Breast epithelium (tissue), 3 donors: ENCODE results near the gene MAML3.

Experiments
- POLR2A ChIP-seq: fragments of 450-650 bp; IDR thresholded peaks from one replicate; pipeline ENCODE4 v1.6.1; 2016; ENCODE audit warnings: antibody characterized with exemption, mild to moderate bottlenecking, moderate library complexity
- POLR2AphosphoS5 ChIP-seq, 3 donors: sonication (generic); formaldehyde crosslinking; IDR thresholded peaks; one replicate each; pipeline ENCODE4 v1.6.1; 2017; ENCODE audit warnings: antibody characterized with exemption in 3 of 3
- TF ChIP-seq, protein P1 (sequence below), 3 donors: fragments of 450-650 bp; IDR thresholded peaks; one replicate each; pipeline ENCODE4 v1.5.1; 2016 to 2017; ENCODE audit warnings: antibody characterized with exemption in 3 of 3, mild to moderate bottlenecking in 3 of 3, moderate library complexity in 3 of 3

- TF ChIP-seq, protein P1, sequence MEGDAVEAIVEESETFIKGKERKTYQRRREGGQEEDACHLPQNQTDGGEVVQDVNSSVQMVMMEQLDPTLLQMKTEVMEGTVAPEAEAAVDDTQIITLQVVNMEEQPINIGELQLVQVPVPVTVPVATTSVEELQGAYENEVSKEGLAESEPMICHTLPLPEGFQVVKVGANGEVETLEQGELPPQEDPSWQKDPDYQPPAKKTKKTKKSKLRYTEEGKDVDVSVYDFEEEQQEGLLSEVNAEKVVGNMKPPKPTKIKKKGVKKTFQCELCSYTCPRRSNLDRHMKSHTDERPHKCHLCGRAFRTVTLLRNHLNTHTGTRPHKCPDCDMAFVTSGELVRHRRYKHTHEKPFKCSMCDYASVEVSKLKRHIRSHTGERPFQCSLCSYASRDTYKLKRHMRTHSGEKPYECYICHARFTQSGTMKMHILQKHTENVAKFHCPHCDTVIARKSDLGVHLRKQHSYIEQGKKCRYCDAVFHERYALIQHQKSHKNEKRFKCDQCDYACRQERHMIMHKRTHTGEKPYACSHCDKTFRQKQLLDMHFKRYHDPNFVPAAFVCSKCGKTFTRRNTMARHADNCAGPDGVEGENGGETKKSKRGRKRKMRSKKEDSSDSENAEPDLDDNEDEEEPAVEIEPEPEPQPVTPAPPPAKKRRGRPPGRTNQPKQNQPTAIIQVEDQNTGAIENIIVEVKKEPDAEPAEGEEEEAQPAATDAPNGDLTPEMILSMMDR (IDR thresholded peaks at IDR 0.05) = no peak
- no peak for TF ChIP-seq POLR2AphosphoS5 (IDR thresholded peaks at IDR 0.05)
- TF ChIP-seq POLR2A = no peak
Observed at GRCh38 chr4:140102421-140102820, 51.6 kb downstream of the MAML3 start.
